ENCODE results near the gene PTGER2. TPM values are rescaled to one million over a fixed set of nuclear protein-coding genes. Genes with fewer than 3 reads are reported as not detected.

PTGER2 gene
- total and polyA plus RNA-seq, 2 of the 8 experiments (the other 6 are each of a cell fraction or from before 2014, with no cell fraction given) = 1.2 TPM

DNA sequence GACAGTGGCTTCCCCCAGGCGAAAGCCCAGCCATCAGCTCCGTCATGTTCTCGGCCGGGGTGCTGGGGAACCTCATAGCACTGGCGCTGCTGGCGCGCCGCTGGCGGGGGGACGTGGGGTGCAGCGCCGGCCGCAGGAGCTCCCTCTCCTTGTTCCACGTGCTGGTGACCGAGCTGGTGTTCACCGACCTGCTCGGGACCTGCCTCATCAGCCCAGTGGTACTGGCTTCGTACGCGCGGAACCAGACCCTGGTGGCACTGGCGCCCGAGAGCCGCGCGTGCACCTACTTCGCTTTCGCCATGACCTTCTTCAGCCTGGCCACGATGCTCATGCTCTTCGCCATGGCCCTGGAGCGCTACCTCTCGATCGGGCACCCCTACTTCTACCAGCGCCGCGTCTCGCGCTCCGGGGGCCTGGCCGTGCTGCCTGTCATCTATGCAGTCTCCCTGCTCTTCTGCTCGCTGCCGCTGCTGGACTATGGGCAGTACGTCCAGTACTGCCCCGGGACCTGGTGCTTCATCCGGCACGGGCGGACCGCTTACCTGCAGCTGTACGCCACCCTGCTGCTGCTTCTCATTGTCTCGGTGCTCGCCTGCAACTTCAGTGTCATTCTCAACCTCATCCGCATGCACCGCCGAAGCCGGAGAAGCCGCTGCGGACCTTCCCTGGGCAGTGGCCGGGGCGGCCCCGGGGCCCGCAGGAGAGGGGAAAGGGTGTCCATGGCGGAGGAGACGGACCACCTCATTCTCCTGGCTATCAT lies 663 bp downstream of the PTGER2 start:
- H3K27me3 ChIP-seq (replicated peaks in 1 of 4; ENCODE audit: control insufficient read depth in 3 of 4, extremely low read depth in 1 of 4, insufficient read depth in 3 of 4, low read length in 3 of 4) = peaks cover 33 to 49% (median 45%) of the 10 kb centered on the region in 4 experiments
- H3K4ac ChIP-seq (replicated peaks; ENCODE audit: insufficient read length, low read depth, low read length) = no peak overlapping the region
- H3K18ac ChIP-seq (ENCODE audit: extremely low read depth, low read length) = peak overlapping the region; percentile 71; the same call in 1 of the 2 replicates
- peaks cover 17% of the 10 kb centered on the region for H3K23me2 ChIP-seq (ENCODE audit: low read depth, low read length)
- TF ChIP-seq SIN3A (conservative IDR thresholded peaks at IDR 0.05 in 1 of 2, IDR thresholded peaks at IDR 0.05 in 1 of 2; ENCODE audit: low read depth in 1 of 2, low read length in 2 of 2) = no peak
- peak; percentile 94 for TF ChIP-seq SUZ12 (IDR thresholded peaks at IDR 0.05; ENCODE audit: low read length)
- TF ChIP-seq RNF2 (IDR thresholded peaks at IDR 0.05; ENCODE audit: borderline replicate concordance, low read depth, low read length, missing control alignments, poor library complexity, severe bottlenecking) = peak; percentile 32
- no peak for TF ChIP-seq CBX8 (IDR thresholded peaks at IDR 0.05; ENCODE audit: borderline replicate concordance, low read depth, low read length)
- TF ChIP-seq, protein P1, sequence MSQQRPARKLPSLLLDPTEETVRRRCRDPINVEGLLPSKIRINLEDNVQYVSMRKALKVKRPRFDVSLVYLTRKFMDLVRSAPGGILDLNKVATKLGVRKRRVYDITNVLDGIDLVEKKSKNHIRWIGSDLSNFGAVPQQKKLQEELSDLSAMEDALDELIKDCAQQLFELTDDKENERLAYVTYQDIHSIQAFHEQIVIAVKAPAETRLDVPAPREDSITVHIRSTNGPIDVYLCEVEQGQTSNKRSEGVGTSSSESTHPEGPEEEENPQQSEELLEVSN (IDR thresholded peaks at IDR 0.05) = peak; percentile 83
- peak; percentile 77 for TF ChIP-seq EZH2 (IDR thresholded peaks at IDR 0.05; ENCODE audit: low read depth, low read length, severe bottlenecking)
- TF ChIP-seq, protein P2, sequence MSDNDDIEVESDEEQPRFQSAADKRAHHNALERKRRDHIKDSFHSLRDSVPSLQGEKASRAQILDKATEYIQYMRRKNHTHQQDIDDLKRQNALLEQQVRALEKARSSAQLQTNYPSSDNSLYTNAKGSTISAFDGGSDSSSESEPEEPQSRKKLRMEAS (IDR thresholded peaks at IDR 0.05) = peak; percentile 79
- peak; percentile 89 for TF ChIP-seq KDM4A (IDR thresholded peaks at IDR 0.05; ENCODE audit: low read depth, low read length, severe bottlenecking)
- no peak overlapping the region for H2BK120ac ChIP-seq (replicated peaks; ENCODE audit: low read depth, low read length)
- no peak overlapping the region; the same call in 1 of the 2 replicates for H2BK20ac ChIP-seq (ENCODE audit: low read length)
- H4K5ac ChIP-seq (ENCODE audit: insufficient read length, low read depth, low read length) = no peak overlapping the region
- H3K4me1 ChIP-seq (replicated peaks in 1 of 4; ENCODE audit: control insufficient read depth in 3 of 4, insufficient read depth in 4 of 4, low read length in 3 of 4) = peaks cover 3 to 10% (median 6%) of the 10 kb centered on the region in 4 experiments
- H2AFZ ChIP-seq (ENCODE audit: low read length) = peak overlapping the region; percentile 98
- peak overlapping the region; percentile 96 to 99 for H3K4me2 ChIP-seq (ENCODE audit: insufficient read depth in 1 of 2, low read depth in 2 of 2, low read length in 2 of 2)
- H4K91ac ChIP-seq (replicated peaks; ENCODE audit: insufficient read length, low read length) = peak overlapping the region; percentile 62
- no peaks in the 10 kb centered on the region for H4K20me1 ChIP-seq (replicated peaks in 1 of 2; ENCODE audit: control insufficient read depth in 1 of 2, insufficient read depth in 2 of 2, low read length in 2 of 2)
- H3K79me2 ChIP-seq (ENCODE audit: control insufficient read depth in 1 of 2, insufficient read depth in 2 of 2, low read length in 2 of 2) = no peaks in the 10 kb centered on the region
- no peak overlapping the region for H3K27ac ChIP-seq (ENCODE audit: low read depth, low read length)
- no peak overlapping the region for H3K14ac ChIP-seq (ENCODE audit: insufficient read length)
- H2BK15ac ChIP-seq (ENCODE audit: low read length) = peak overlapping the region; percentile 88; the same call in 1 of the 2 replicates
- H2AK5ac ChIP-seq (ENCODE audit: low read depth, low read length) = no peak overlapping the region
- H2BK12ac ChIP-seq (ENCODE audit: low read depth, low read length) = peak overlapping the region; percentile 86; the same call in 1 of the 2 replicates
- DNase-seq (ENCODE audit: low read depth in 1 of 2, low spot score in 2 of 2) (peak in 1 of 2 experiments; percentile 75), FAIRE-seq (no peak)
- ChIA-PET POLR2A (ENCODE audit: partially characterized antibody) (no interaction called here), CTCF (ENCODE audit: partially characterized antibody) (interaction anchor here (1.2 kb wide), 1 partner anchor 16 kb away, joined by 4 read pairs; no protein-coding TSS in a partner anchor)
- no peaks in the 10 kb centered on the region for H3K79me1 ChIP-seq (ENCODE audit: low read depth, low read length)
- no peaks in the 10 kb centered on the region for H3K36me3 ChIP-seq (ENCODE audit: control insufficient read depth in 2 of 4, insufficient read depth in 4 of 4, low read length in 3 of 4)
- H3K9me3 ChIP-seq (ENCODE audit: insufficient read depth in 2 of 2, low read depth in 1 of 2, low read length in 1 of 2) = no peaks in the 10 kb centered on the region
- no peak overlapping the region for H2BK5ac ChIP-seq (ENCODE audit: low read depth, low read length)
- no peak overlapping the region; the same call in 1 of the 2 replicates for H4K8ac ChIP-seq (ENCODE audit: extremely low read depth, insufficient read depth, low read length)
- H3K9ac ChIP-seq (replicated peaks in 1 of 4; ENCODE audit: extremely low read depth in 1 of 4, low read depth in 3 of 4, low read length in 3 of 4) = peak overlapping the region in 1 of 4 experiments; percentile 50; a peak in 1 of 7 replicates
- WGBS, 2 experiments (ENCODE audit: extremely low coverage in 1 of 2, insufficient coverage in 1 of 2, insufficient read length in 1 of 2, insufficient replicate concordance in 2 of 2, low coverage in 1 of 2, low lambda C conversion rate in 2 of 2, missing lambda C conversion rate in 1 of 2) = 3% methylated on average over 56 of the region's 63 CpGs; no CpG with 5 or more reads in 1 of the 2 experiments
- no peak overlapping the region for H3K56ac ChIP-seq (replicated peaks; ENCODE audit: insufficient read length, low read depth, low read length)
- H3K4me3 ChIP-seq (ENCODE audit: extremely low read depth in 1 of 4, insufficient read depth in 2 of 4, low read depth in 3 of 4, low read length in 4 of 4) = peak overlapping the region; percentile 46 to 68 (median 50)
- H3K23ac ChIP-seq (ENCODE audit: insufficient read length) = no peak overlapping the region
